B cell (primary cell): ENCODE data around the gene SPRR5.

Experiments
- EZH2 ChIP-seq: IDR thresholded peaks from 2 replicates; pipeline ENCODE4 v1.6.1; 2012; ENCODE audit warnings: borderline replicate concordance, low read depth, mild to moderate bottlenecking, moderate library complexity, low read length; ENCODE audit not compliant: insufficient read depth, poor library complexity, severe bottlenecking
- TF ChIP-seq, protein P1 (sequence below): fragments of 200-600 bp; IDR thresholded peaks from one replicate; pipeline ENCODE4 v1.8.0; 2022; ENCODE audit warnings: antibody characterized with exemption, mild to moderate bottlenecking

DNA sequence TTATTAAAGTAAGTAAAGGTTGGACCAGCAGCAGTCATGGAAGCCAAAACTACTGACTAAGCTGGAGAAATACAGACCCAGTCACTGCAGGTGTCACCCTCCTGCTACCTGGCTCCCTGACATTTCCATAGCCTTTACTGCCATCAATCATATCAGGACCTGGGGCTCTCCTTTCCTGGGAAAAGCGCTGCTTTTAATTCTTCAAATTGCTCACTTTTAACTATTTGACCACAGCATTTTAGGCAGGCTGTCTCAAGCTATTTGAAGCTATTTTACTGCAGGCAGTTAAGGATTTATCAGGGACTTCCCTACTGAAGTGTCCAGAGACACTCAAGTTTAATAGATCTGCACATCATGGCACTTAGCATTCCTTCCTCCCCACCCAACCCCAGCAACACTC, 34.5 kb upstream of the SPRR5 start:
- TF ChIP-seq, protein P1, sequence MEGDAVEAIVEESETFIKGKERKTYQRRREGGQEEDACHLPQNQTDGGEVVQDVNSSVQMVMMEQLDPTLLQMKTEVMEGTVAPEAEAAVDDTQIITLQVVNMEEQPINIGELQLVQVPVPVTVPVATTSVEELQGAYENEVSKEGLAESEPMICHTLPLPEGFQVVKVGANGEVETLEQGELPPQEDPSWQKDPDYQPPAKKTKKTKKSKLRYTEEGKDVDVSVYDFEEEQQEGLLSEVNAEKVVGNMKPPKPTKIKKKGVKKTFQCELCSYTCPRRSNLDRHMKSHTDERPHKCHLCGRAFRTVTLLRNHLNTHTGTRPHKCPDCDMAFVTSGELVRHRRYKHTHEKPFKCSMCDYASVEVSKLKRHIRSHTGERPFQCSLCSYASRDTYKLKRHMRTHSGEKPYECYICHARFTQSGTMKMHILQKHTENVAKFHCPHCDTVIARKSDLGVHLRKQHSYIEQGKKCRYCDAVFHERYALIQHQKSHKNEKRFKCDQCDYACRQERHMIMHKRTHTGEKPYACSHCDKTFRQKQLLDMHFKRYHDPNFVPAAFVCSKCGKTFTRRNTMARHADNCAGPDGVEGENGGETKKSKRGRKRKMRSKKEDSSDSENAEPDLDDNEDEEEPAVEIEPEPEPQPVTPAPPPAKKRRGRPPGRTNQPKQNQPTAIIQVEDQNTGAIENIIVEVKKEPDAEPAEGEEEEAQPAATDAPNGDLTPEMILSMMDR, result no peak
- no peak for TF ChIP-seq EZH2
